PC-3 (cell line): ENCODE results near the gene SLF2. TPM values are rescaled to one million over a fixed set of nuclear protein-coding genes. Genes with fewer than 3 reads are reported as not detected.

Experiments used
- ATAC-seq: fragments of 200-7000 bp; cut with Tn5 transposase; 2 replicates; pipeline ENCODE4 v1.9.1; 2020; ENCODE audit warnings: mild to moderate bottlenecking, moderate library complexity
- BruUV-seq: library from RNA; stranded (reverse); fragments of 400-500 nt; replicated peaks from 2 replicates; lab custom pipeline; 2021; lab: Mats Ljungman, UMichigan
- CTCF ChIA-PET: fragments of 300-600 bp; sonication (Branson Sonifier 250); formaldehyde crosslinking; loops from one replicate; lab custom pipeline; 2022; ENCODE audit warnings: antibody characterized with exemption; lab: Charles Lee
- POLR2A ChIA-PET: fragments of 300-600 bp; sonication (Branson Sonifier 250); formaldehyde crosslinking; loops from one replicate; lab custom pipeline; 2022; ENCODE audit warnings: antibody characterized with exemption; ENCODE audit not compliant: unreplicated experiment; lab: Charles Lee
- DNase-seq: peaks from one replicate; pipeline ENCODE4 v3.0.0-alpha.2; 2015
- H2AFZ ChIP-seq: fragments of 300-600 bp; sonication (generic); 2 replicates; pipeline ENCODE4 v1.6.0; 2016; ENCODE audit warnings: antibody characterized with exemption, low read length
- H3F3A ChIP-seq: fragments of 300-600 bp; sonication (generic); one replicate; pipeline ENCODE4 v1.6.0; 2017; ENCODE audit warnings: antibody characterized with exemption, low read length, control low read depth, mild to moderate bottlenecking; ENCODE audit not compliant: unreplicated experiment
- H3K27ac ChIP-seq: fragments of 300-600 bp; sonication (generic); 2 replicates; pipeline ENCODE4 v1.5.1; 2016; ENCODE audit warnings: mild to moderate bottlenecking, low read length
- H3K27me3 ChIP-seq: fragments of 300-600 bp; sonication (generic); 2 replicates; pipeline ENCODE4 v1.6.1; 2016; ENCODE audit warnings: low read length, mixed read lengths
- H3K36me3 ChIP-seq: fragments of 300-600 bp; sonication (generic); 2 replicates; pipeline ENCODE4 v1.6.1; 2016; ENCODE audit warnings: low read depth, mixed run types, low read length, mixed read lengths
- H3K4me1 ChIP-seq: fragments of 300-600 bp; sonication (generic); 2 replicates; pipeline ENCODE4 v1.5.1; 2016; ENCODE audit warnings: low read length; ENCODE audit not compliant: insufficient read depth
- H3K4me2 ChIP-seq: fragments of 300-600 bp; sonication (generic); 2 replicates; pipeline ENCODE4 v1.6.0; 2016; ENCODE audit warnings: low read length
- H3K4me3 ChIP-seq: fragments of 300-600 bp; sonication (generic); 2 replicates; pipeline ENCODE4 v1.5.1; 2016; ENCODE audit warnings: mild to moderate bottlenecking, low read length, mixed read lengths
- H3K79me2 ChIP-seq: fragments of 300-600 bp; sonication (generic); 2 replicates; pipeline ENCODE4 v1.6.1; 2017; ENCODE audit warnings: low read length, mixed read lengths
- H3K9ac ChIP-seq: fragments of 300-600 bp; sonication (generic); 2 replicates; pipeline ENCODE4 v1.6.0; 2016; ENCODE audit warnings: mild to moderate bottlenecking, low read length
- H3K9me2 ChIP-seq: fragments of 300-600 bp; sonication (generic); replicated peaks from 2 replicates; pipeline ENCODE4 v1.6.1; 2016; ENCODE audit warnings: mixed run types, low read length, mixed read lengths
- H3K9me3 ChIP-seq: fragments of 300-600 bp; sonication (generic); 2 replicates; pipeline ENCODE4 v1.6.1; 2016; ENCODE audit warnings: low read length, mixed read lengths
- H4K20me1 ChIP-seq: fragments of 300-600 bp; sonication (generic); 2 replicates; pipeline ENCODE4 v1.6.1; 2016; ENCODE audit warnings: low read length, mixed read lengths
- EZH2 ChIP-seq: fragments of 300-600 bp; sonication (generic); IDR thresholded peaks from one replicate; pipeline ENCODE4 v1.6.1; 2017; ENCODE audit warnings: antibody characterized with exemption, mild to moderate bottlenecking, low read length; ENCODE audit not compliant: unreplicated experiment
- EZH2phosphoT487 ChIP-seq: fragments of 300-600 bp; sonication (generic); IDR thresholded peaks from 2 replicates; pipeline ENCODE4 v1.6.1; 2018; ENCODE audit warnings: mild to moderate bottlenecking, antibody characterized with exemption, low read length, borderline replicate concordance
- intact Hi-C: fragments of 100-400 bp; cut with micrococcal nuclease; formaldehyde crosslinking; loops from 2 replicates; pipeline ENCODE4 v1.9.0; 2023
- total RNA-seq: library from RNA; depleted of rRNA; stranded (reverse); fragments of >200 nt; gene quantifications from 2 replicates; pipeline ENCODE4 v1.2.3, GENCODE V29; 2014
- TF ChIP-seq, protein P1 (sequence below): fragments of 300-600 bp; sonication (generic); conservative IDR thresholded peaks from 2 replicates; pipeline ENCODE4 v1.5.1; 2017; ENCODE audit warnings: antibody characterized with exemption, low read depth, mild to moderate bottlenecking, low read length

SLF2 gene
- total RNA-seq, 1 experiment from 2014 or later = 19.5 TPM

DNA sequence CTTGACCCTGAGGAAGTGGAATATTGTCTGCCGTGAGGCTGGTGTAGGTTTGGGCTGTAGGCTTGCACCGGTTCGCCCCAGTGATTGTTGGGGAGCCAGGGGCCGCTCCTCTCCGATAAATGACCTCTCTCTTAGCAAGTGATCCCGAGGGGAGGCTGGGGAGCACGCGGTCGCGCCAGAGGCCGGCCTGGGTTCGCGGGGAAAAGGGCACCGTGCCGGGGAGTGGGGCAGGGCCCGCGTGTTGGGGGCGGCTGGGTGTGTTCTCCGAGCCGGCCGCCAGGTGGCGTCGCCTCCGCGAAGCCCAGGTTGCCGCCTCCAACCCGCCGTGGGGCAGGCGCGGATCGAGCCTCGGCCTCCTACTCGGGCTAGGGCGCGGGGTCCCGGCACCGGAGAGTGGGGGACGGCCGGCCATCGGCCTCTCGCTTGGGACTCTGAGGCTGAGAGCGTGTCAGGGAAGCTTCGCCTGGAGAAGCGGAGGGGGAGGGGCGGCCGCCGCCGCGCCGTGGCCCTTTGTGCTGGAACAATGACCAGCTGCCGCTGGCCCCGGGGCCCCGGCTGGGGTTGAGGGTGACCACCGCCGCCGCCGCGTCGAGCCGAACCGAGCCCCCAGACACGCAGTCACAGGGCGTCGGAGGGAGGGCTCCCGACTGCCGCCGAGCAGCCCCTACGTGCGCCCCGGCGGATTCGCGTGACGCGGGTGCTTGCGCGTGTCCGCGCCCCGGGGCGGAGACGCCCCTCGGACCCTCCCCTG is 86.4 kb downstream of the SLF2 start:
- CTCF ChIA-PET = interaction anchor here (1.2 to 1.5 kb wide), 2 partner anchors 12 to 16 kb away, joined by 15 to 16 read pairs; no protein-coding TSS in a partner anchor

DNA sequence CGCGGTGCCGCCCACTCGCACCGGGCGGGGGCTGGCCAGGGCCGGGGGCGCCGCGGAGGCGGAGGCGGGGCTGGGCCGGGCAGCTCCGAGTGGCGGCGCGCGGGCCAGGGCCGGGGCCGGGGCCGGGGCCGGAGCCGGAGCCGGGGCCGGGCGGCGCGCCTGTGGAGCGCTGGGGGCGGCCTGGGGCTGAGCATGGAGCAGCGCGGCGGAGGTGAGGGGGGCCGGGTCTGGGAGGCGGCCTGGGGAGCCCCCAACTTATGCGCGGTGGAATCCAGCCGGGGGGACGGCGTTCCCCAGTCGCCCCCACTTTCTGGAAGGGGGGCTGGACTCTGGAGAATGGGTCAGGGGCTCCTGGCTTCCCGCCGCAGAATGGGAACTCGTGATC is 87.0 kb downstream of the SLF2 start, which contains the start of gene LZTS2:
Gene LZTS2 (plus strand): TSS at position 67 of the 385 bp plus-strand sequence. CDS start 2,731 bp downstream, outside the sequence.
- Histone ChIP-seq H3K9me2 (no peaks in the 10 kb centered on the region), H2AFZ (peak within 1 kb of the TSS; percentile 91), H4K20me1 (no peaks in the 10 kb centered on the region), H3K27ac (peak within 1 kb of the TSS; percentile 76), H3K27me3 (no peaks in the 10 kb centered on the region), H3F3A (no peaks in the 10 kb centered on the region), H3K9me3 (no peaks in the 10 kb centered on the region), H3K9ac (peak within 1 kb of the TSS; percentile 95), H3K4me2 (peak within 1 kb of the TSS; percentile 99), H3K79me2 (peaks cover 40% of the 10 kb centered on the region), H3K4me1 (peaks cover 36% of the 10 kb centered on the region), H3K36me3 (no peaks in the 10 kb centered on the region), H3K4me3 (peak within 1 kb of the TSS; percentile 88)
- intact Hi-C loops = no loop called here
- POLR2A ChIA-PET = no interaction called here
- TF ChIP-seq, protein P1, sequence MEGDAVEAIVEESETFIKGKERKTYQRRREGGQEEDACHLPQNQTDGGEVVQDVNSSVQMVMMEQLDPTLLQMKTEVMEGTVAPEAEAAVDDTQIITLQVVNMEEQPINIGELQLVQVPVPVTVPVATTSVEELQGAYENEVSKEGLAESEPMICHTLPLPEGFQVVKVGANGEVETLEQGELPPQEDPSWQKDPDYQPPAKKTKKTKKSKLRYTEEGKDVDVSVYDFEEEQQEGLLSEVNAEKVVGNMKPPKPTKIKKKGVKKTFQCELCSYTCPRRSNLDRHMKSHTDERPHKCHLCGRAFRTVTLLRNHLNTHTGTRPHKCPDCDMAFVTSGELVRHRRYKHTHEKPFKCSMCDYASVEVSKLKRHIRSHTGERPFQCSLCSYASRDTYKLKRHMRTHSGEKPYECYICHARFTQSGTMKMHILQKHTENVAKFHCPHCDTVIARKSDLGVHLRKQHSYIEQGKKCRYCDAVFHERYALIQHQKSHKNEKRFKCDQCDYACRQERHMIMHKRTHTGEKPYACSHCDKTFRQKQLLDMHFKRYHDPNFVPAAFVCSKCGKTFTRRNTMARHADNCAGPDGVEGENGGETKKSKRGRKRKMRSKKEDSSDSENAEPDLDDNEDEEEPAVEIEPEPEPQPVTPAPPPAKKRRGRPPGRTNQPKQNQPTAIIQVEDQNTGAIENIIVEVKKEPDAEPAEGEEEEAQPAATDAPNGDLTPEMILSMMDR = no peak
- TF ChIP-seq EZH2phosphoT487 (no peak), EZH2 (no peak)
- peak; percentile 25; the same call in 1 of the 2 replicates for ATAC-seq
- CTCF ChIA-PET = no interaction called here
- BruUV-seq = no TSS peak
- DNase-seq = no peak

More for the DNA sequence above, 86.4 kb downstream of the SLF2 start:
- ATAC-seq (peak; percentile 38), DNase-seq (peak; percentile 64)
- no peaks in the 10 kb centered on the region for H3K27me3 ChIP-seq
- H3K36me3 ChIP-seq = no peaks in the 10 kb centered on the region
- intact Hi-C loops = loop anchor here (1.0 kb wide), 1 partner anchor 14 kb away; no protein-coding TSS in a partner anchor
- no peak for TF ChIP-seq EZH2
- TF ChIP-seq, protein P1 = peak; percentile 66
- no peak for TF ChIP-seq EZH2phosphoT487
- peaks cover 40% of the 10 kb centered on the region for H3K79me2 ChIP-seq
- no peaks in the 10 kb centered on the region for H3K9me2 ChIP-seq
- peak overlapping the region; percentile 95 for H3K9ac ChIP-seq
- H3K27ac ChIP-seq = peak overlapping the region; percentile 76
- H3K4me1 ChIP-seq = peaks cover 36% of the 10 kb centered on the region
- peak overlapping the region; percentile 99 for H3K4me2 ChIP-seq
- H2AFZ ChIP-seq = peak overlapping the region; percentile 91
- no TSS peak for BruUV-seq
- H3F3A ChIP-seq = no peaks in the 10 kb centered on the region
- H3K4me3 ChIP-seq = peak overlapping the region; percentile 88
- no peaks in the 10 kb centered on the region for H4K20me1 ChIP-seq
- POLR2A ChIA-PET = no interaction called here
- no peaks in the 10 kb centered on the region for H3K9me3 ChIP-seq
